ENCODE measurements around the gene EIF4A3.

Gene EIF4A3

GRCh38 chr17:80129006-80129565 lies 17.8 kb downstream of the EIF4A3 start:
- no peak for ATAC-seq
- TF ChIP-seq ZNF8 (CRISPR knock-in tag; IDR thresholded peaks at IDR 0.05) = no peak
- no peak for TF ChIP-seq ISL1 (CRISPR knock-in tag; IDR thresholded peaks at IDR 0.05)
- no peak for TF ChIP-seq ZFP3 (CRISPR knock-in tag; IDR thresholded peaks at IDR 0.05)
- no peak for TF ChIP-seq ZNF565 (CRISPR knock-in tag; conservative IDR thresholded peaks at IDR 0.05; ENCODE audit: low read depth)
- no peak for TF ChIP-seq ZNF70 (CRISPR knock-in tag; IDR thresholded peaks at IDR 0.05)
- no peak for TF ChIP-seq PPARA (CRISPR knock-in tag; IDR thresholded peaks at IDR 0.05; ENCODE audit: borderline replicate concordance)
- no peak for TF ChIP-seq SNAI2 (CRISPR knock-in tag; IDR thresholded peaks at IDR 0.05)
- no peak for TF ChIP-seq TSHZ2 (CRISPR knock-in tag; IDR thresholded peaks at IDR 0.05)
- no peak for TF ChIP-seq GLIS3 (CRISPR knock-in tag; IDR thresholded peaks at IDR 0.05)
- no peak for TF ChIP-seq ARNTL (CRISPR knock-in tag; IDR thresholded peaks at IDR 0.05; ENCODE audit: borderline replicate concordance, low read depth)
- TF ChIP-seq TOX (CRISPR knock-in tag; IDR thresholded peaks at IDR 0.05; ENCODE audit: borderline replicate concordance) = no peak
- TF ChIP-seq CSDC2 (CRISPR knock-in tag; IDR thresholded peaks at IDR 0.05) = no peak

GRCh38 chr17:80126449-80126715 lies 20.5 kb downstream of the EIF4A3 start:
- no peak for ATAC-seq
- TF ChIP-seq CREB5 (CRISPR knock-in tag; IDR thresholded peaks at IDR 0.05; ENCODE audit: low read depth) (no peak), PATZ1 (CRISPR knock-in tag; IDR thresholded peaks at IDR 0.05; ENCODE audit: borderline replicate concordance) (no peak), ZC3H10 (CRISPR knock-in tag; IDR thresholded peaks at IDR 0.05) (no peak)

GRCh38 chr17:80125656-80126448 lies 21.1 kb downstream of the EIF4A3 start:
- ATAC-seq = peak; percentile 64
- no peak for TF ChIP-seq RARB (CRISPR knock-in tag; IDR thresholded peaks at IDR 0.05)
- TF ChIP-seq ZNF70 (CRISPR knock-in tag; IDR thresholded peaks at IDR 0.05) = no peak
- no peak for TF ChIP-seq TCF4 (CRISPR knock-in tag; IDR thresholded peaks at IDR 0.05; ENCODE audit: borderline replicate concordance)
- 0 out of 2 replicates have a peak, but pooled peaks have one; percentile 14 for TF ChIP-seq ISL1 (CRISPR knock-in tag; IDR thresholded peaks at IDR 0.05)

GRCh38 chr17:80124351-80124981 lies 22.5 kb downstream of the EIF4A3 start:
- peak; percentile 69 for ATAC-seq

More at GRCh38 chr17:80124351-80124981, 22.5 kb downstream of the EIF4A3 start:
- TF ChIP-seq BACH2 (CRISPR knock-in tag; IDR thresholded peaks at IDR 0.05; ENCODE audit: borderline replicate concordance) (no peak), CREB5 (CRISPR knock-in tag; IDR thresholded peaks at IDR 0.05; ENCODE audit: low read depth) (no peak), ZC3H10 (CRISPR knock-in tag; IDR thresholded peaks at IDR 0.05) (no peak), ESRRG (CRISPR knock-in tag; IDR thresholded peaks at IDR 0.05) (no peak), PATZ1 (CRISPR knock-in tag; IDR thresholded peaks at IDR 0.05; ENCODE audit: borderline replicate concordance) (no peak), POU6F1 (CRISPR knock-in tag; IDR thresholded peaks at IDR 0.05; ENCODE audit: borderline replicate concordance, low read depth) (no peak), TOX (CRISPR knock-in tag; IDR thresholded peaks at IDR 0.05; ENCODE audit: borderline replicate concordance) (no peak), ZFP3 (CRISPR knock-in tag; IDR thresholded peaks at IDR 0.05) (no peak), ARNTL (CRISPR knock-in tag; IDR thresholded peaks at IDR 0.05; ENCODE audit: borderline replicate concordance, low read depth) (no peak)

All from SK-N-SH treated with all-trans-retinoic acid at 6 μM for 48 hours (cell line).